Mesenchymal stem cell (in vitro differentiated cells and primary cell): ENCODE measurements around the gene LIX1L.

ENCODE experiments used
- DNase-seq: peaks from one replicate; pipeline ENCODE4 v3.0.0-alpha.2; 2013
- H2AFZ ChIP-seq: one replicate; pipeline ENCODE4 v1.6.1; 2013; ENCODE audit warnings: low read depth, mild to moderate bottlenecking, control low read depth, inconsistent platforms, low read length, moderate library complexity
- H2AK5ac ChIP-seq: 2 replicates; pipeline ENCODE4 v1.6.1; 2013; ENCODE audit warnings: low read length, moderate library complexity, mild to moderate bottlenecking, inconsistent platforms; ENCODE audit not compliant: severe bottlenecking
- H2BK120ac ChIP-seq: one replicate; pipeline ENCODE4 v1.6.1; 2013; ENCODE audit warnings: low read depth, mild to moderate bottlenecking, inconsistent platforms, low read length, moderate library complexity
- H2BK12ac ChIP-seq, 2 experiments: one replicate each; pipeline ENCODE4 v1.6.1; 2013; ENCODE audit warnings: inconsistent platforms in 2 of 2, low read length in 2 of 2, mild to moderate bottlenecking in 2 of 2, moderate library complexity in 2 of 2, control low read depth in 1 of 2
- H2BK15ac ChIP-seq: one replicate; pipeline ENCODE4 v1.6.1; 2013; ENCODE audit warnings: mild to moderate bottlenecking, low read depth, inconsistent platforms; ENCODE audit not compliant: poor library complexity, severe bottlenecking
- H2BK5ac ChIP-seq: 2 replicates; pipeline ENCODE4 v1.6.1; 2013; ENCODE audit warnings: low read depth, mild to moderate bottlenecking, low read length, control low read depth, inconsistent platforms; ENCODE audit not compliant: poor library complexity, severe bottlenecking
- H3K14ac ChIP-seq, 2 experiments: one replicate each; pipeline ENCODE4 v1.6.1; 2013; ENCODE audit warnings: inconsistent platforms in 2 of 2, low read length in 2 of 2, control low read depth in 1 of 2, mild to moderate bottlenecking in 1 of 2, moderate library complexity in 1 of 2
- H3K18ac ChIP-seq, 2 experiments: one replicate each; pipeline ENCODE4 v1.6.1; 2013; ENCODE audit warnings: inconsistent platforms in 2 of 2, low read length in 2 of 2, control low read depth in 1 of 2, low read depth in 1 of 2, mild to moderate bottlenecking in 1 of 2
- H3K23ac ChIP-seq, 2 experiments: one replicate each; pipeline ENCODE4 v1.6.1; 2013; ENCODE audit warnings: inconsistent platforms in 2 of 2, low read length in 2 of 2, mild to moderate bottlenecking in 2 of 2, moderate library complexity in 2 of 2, control low read depth in 1 of 2
- H3K27ac ChIP-seq: 2 replicates; pipeline ENCODE4 v1.5.1; 2013; ENCODE audit warnings: mild to moderate bottlenecking, moderate library complexity, low read length, control low read depth, inconsistent platforms; ENCODE audit not compliant: poor library complexity, severe bottlenecking
- H3K27me3 ChIP-seq, 2 experiments: 2 replicates each; pipeline versions ENCODE4 v1.6.1 to v1.7.0; 2013; ENCODE audit warnings: low read length in 2 of 2, mild to moderate bottlenecking in 2 of 2, moderate library complexity in 2 of 2, control low read depth in 1 of 2, inconsistent platforms in 1 of 2; ENCODE audit not compliant: control insufficient read depth in 1 of 2, insufficient read depth in 1 of 2
- H3K36me3 ChIP-seq, 2 experiments: 2 replicates each; pipeline versions ENCODE4 v1.6.1 to v1.7.0; 2013; ENCODE audit warnings: low read length in 2 of 2, control low read depth in 1 of 2, inconsistent platforms in 1 of 2, low read depth in 1 of 2, mild to moderate bottlenecking in 1 of 2; ENCODE audit not compliant: insufficient read depth in 2 of 2, control insufficient read depth in 1 of 2
- H3K4ac ChIP-seq, 2 experiments: one replicate each; pipeline ENCODE4 v1.6.1; 2013; ENCODE audit warnings: inconsistent platforms in 2 of 2, low read length in 2 of 2, mild to moderate bottlenecking in 2 of 2, moderate library complexity in 2 of 2, control low read depth in 1 of 2, low read depth in 1 of 2
- H3K4me1 ChIP-seq: 2 replicates; pipeline ENCODE4 v1.6.1; 2013; ENCODE audit warnings: low read depth, low read length, control low read depth; ENCODE audit not compliant: control insufficient read depth, insufficient read depth
- H3K4me2 ChIP-seq: 2 replicates; pipeline ENCODE4 v1.6.1; 2013; ENCODE audit warnings: low read length, mild to moderate bottlenecking, inconsistent platforms; ENCODE audit not compliant: poor library complexity, severe bottlenecking
- H3K4me3 ChIP-seq, 2 experiments: 2 replicates each; pipeline versions ENCODE4 v1.5.1 to v1.7.0; 2013; ENCODE audit warnings: low read length in 2 of 2, mild to moderate bottlenecking in 2 of 2, control low read depth in 1 of 2, low read depth in 1 of 2; ENCODE audit not compliant: insufficient read depth in 1 of 2
- H3K79me1 ChIP-seq: replicated peaks from 2 replicates; pipeline ENCODE4 v1.6.1; 2013; ENCODE audit warnings: mild to moderate bottlenecking, control low read depth, low read length, inconsistent platforms; ENCODE audit not compliant: poor library complexity, severe bottlenecking
- H3K9ac ChIP-seq: 2 replicates; pipeline ENCODE4 v1.7.0; 2013; ENCODE audit warnings: mild to moderate bottlenecking, low read length, moderate library complexity
- H3K9me3 ChIP-seq: 2 replicates; pipeline ENCODE4 v1.7.0; 2013; ENCODE audit warnings: mild to moderate bottlenecking, low read length; ENCODE audit not compliant: control insufficient read depth
- H4K8ac ChIP-seq: one replicate; pipeline ENCODE4 v1.6.1; 2013; ENCODE audit warnings: inconsistent platforms, mild to moderate bottlenecking, low read length, moderate library complexity
- H4K91ac ChIP-seq: one replicate; pipeline ENCODE4 v1.6.1; 2013; ENCODE audit warnings: mild to moderate bottlenecking, low read length, inconsistent platforms
- WGBS: methylation state at CpG from one replicate; pipeline ENCODE4 v1.1.7; 2013; ENCODE audit warnings: mixed read lengths; 5-methylcytosine and 5-hydroxymethylcytosine counted together

The LIX1L gene

DNA sequence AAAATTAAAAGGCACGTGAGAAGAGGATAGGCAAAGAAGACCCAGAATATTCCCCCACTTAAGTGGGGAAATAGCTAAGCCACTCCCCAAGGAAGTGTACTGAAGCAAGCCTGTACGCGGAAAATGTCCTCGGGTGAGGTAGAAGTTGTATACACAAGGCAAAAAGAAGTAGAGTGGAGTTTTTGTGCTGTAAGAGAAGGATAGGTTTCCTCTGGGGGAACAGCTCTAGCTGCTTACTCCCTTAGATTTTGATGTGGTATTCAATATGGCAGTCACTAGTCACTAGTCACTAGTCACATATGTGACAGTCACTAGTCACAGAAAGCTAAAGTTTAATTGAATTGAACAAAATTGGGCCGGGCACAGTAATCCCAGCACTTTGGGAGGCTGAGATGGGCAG lies 31.0 kb upstream of the LIX1L start:
- Histone ChIP-seq H3K27ac (no peak overlapping the region), H2BK120ac (no peak overlapping the region), H3K79me1 (no peaks in the 10 kb centered on the region), H3K27me3 (no peaks in the 10 kb centered on the region), H3K18ac (no peak overlapping the region), H2BK5ac (no peak overlapping the region), H2BK12ac (no peak overlapping the region), H2AK5ac (peak overlapping the region; percentile 21), H3K4me2 (no peak overlapping the region), H4K8ac (no peak overlapping the region), H3K14ac (no peak overlapping the region), H3K4me3 (no peak overlapping the region), H2AFZ (no peak overlapping the region), H3K9ac (no peak overlapping the region), H4K91ac (no peak overlapping the region), H3K4me1 (peaks cover 5% of the 10 kb centered on the region), H3K36me3 (peaks cover 7 to 24% of the 10 kb centered on the region in 2 experiments), H3K9me3 (no peaks in the 10 kb centered on the region), H3K4ac (no peak overlapping the region), H3K23ac (no peak overlapping the region), H2BK15ac (no peak overlapping the region)
- DNase-seq: no peak
- WGBS: 90% methylated on average over 5 of the region's 5 CpGs

- Histone ChIP-seq H3K36me3 (peaks cover 4 to 16% of the 10 kb centered on the region in 2 experiments), H3K4me3 (no peak overlapping the region), H2BK120ac (no peak overlapping the region), H2BK5ac (no peak overlapping the region), H3K27ac (no peak overlapping the region), H2AK5ac (no peak overlapping the region), H3K79me1 (no peaks in the 10 kb centered on the region), H3K18ac (no peak overlapping the region), H3K9ac (no peak overlapping the region), H3K23ac (no peak overlapping the region), H3K14ac (no peak overlapping the region), H4K8ac (no peak overlapping the region), H3K4me2 (no peak overlapping the region), H4K91ac (no peak overlapping the region), H3K4me1 (peaks cover 3% of the 10 kb centered on the region), H2BK12ac (no peak overlapping the region), H3K4ac (no peak overlapping the region), H3K9me3 (no peaks in the 10 kb centered on the region), H3K27me3 (no peaks in the 10 kb centered on the region), H2BK15ac (no peak overlapping the region), H2AFZ (no peak overlapping the region)
- no peak for DNase-seq
- WGBS: 100% methylated on average over 1 of the region's 1 CpG
Measured at GRCh38 chr1:145987926-145988325, 30.1 kb upstream of the LIX1L start.

- peak overlapping the region; percentile 18 to 71 for H3K18ac ChIP-seq
- no peak overlapping the region for H2AK5ac ChIP-seq
- WGBS: 95% methylated on average over 6 of the region's 6 CpGs
- no peak overlapping the region for H3K4me3 ChIP-seq
- H3K4me1 ChIP-seq: no peaks in the 10 kb centered on the region
- no peak overlapping the region for H4K8ac ChIP-seq
- peak overlapping the region; percentile 21 to 77 for H2BK12ac ChIP-seq
- H3K36me3 ChIP-seq: peaks cover 0 to 2% of the 10 kb centered on the region in 2 experiments
- no peak for DNase-seq
- no peak overlapping the region for H3K14ac ChIP-seq
- no peak overlapping the region for H3K23ac ChIP-seq
- no peaks in the 10 kb centered on the region for H3K9me3 ChIP-seq
- peak overlapping the region; percentile 31 to 59 for H3K4ac ChIP-seq
- H2BK15ac ChIP-seq: no peak overlapping the region
- H2AFZ ChIP-seq: no peak overlapping the region
- no peak overlapping the region for H2BK120ac ChIP-seq
- no peaks in the 10 kb centered on the region for H3K79me1 ChIP-seq
- no peak overlapping the region for H2BK5ac ChIP-seq
- H3K27me3 ChIP-seq: no peaks in the 10 kb centered on the region
- H3K27ac ChIP-seq: no peak overlapping the region
- H4K91ac ChIP-seq: no peak overlapping the region
- H3K9ac ChIP-seq: no peak overlapping the region
- H3K4me2 ChIP-seq: no peak overlapping the region
Measured at GRCh38 chr1:145986551-145986950, 28.7 kb upstream of the LIX1L start.

- 36% methylated on average over 15 of the region's 15 CpGs for WGBS
- Histone ChIP-seq H3K23ac (no peak overlapping the region), H3K4me1 (peaks cover 1% of the 10 kb centered on the region), H2AFZ (no peak overlapping the region), H4K91ac (peak overlapping the region; percentile 70), H2AK5ac (peak overlapping the region; percentile 25), H3K9me3 (no peaks in the 10 kb centered on the region), H2BK5ac (no peak overlapping the region), H2BK12ac (peak overlapping the region in 1 of 2 experiments; percentile 77), H3K9ac (peak overlapping the region; percentile 4), H3K4me2 (no peak overlapping the region), H3K14ac (no peak overlapping the region), H3K4me3 (no peak overlapping the region), H3K27me3 (no peaks in the 10 kb centered on the region), H3K18ac (peak overlapping the region; percentile 88 to 89), H3K36me3 (no peaks in the 10 kb centered on the region), H3K4ac (peak overlapping the region in 1 of 2 experiments; percentile 59), H2BK15ac (no peak overlapping the region), H2BK120ac (peak overlapping the region; percentile 29), H4K8ac (peak overlapping the region; percentile 29), H3K27ac (no peak overlapping the region), H3K79me1 (no peaks in the 10 kb centered on the region)
- peak; percentile 89 for DNase-seq
Measured at GRCh38 chr1:145985502-145986439, 28.0 kb upstream of the LIX1L start.
